C4-2B (cell line): Measurements from ENCODE around the gene GGTA1.

Experiments
- H3K27ac ChIP-seq: fragments of 450-650 bp; 2 replicates; pipeline ENCODE4 v1.5.1; 2017
- ZFX ChIP-seq: fragments of 450-650 bp; IDR thresholded peaks from 2 replicates; pipeline ENCODE4 v1.6.1; 2017
- TF ChIP-seq, protein P1 (sequence below): fragments of 450-650 bp; conservative IDR thresholded peaks from 2 replicates; pipeline ENCODE4 v1.5.1; 2017; ENCODE audit warnings: mild to moderate bottlenecking

Gene GGTA1

DNA sequence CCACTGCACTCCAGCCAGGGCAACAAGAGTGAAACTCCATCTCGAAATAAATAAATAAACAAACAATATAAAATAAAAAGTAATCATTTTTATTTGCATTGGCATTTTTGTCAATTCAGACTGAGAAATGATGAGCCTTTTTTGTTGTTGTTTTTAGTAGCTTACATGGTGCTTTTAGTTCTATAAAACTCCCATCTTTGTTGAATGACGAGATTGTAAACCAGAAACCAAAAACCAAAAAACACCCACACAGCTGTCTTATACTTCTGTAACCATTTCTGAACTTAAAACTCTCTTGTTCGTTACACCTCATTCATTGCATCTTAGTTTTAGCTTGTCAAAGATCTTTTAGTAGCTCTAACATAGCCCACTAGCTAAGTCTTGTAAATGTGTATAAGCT, 44.7 kb downstream of the GGTA1 start:
- no peak overlapping the region for H3K27ac ChIP-seq
- no peak for TF ChIP-seq ZFX
- TF ChIP-seq, protein P1, sequence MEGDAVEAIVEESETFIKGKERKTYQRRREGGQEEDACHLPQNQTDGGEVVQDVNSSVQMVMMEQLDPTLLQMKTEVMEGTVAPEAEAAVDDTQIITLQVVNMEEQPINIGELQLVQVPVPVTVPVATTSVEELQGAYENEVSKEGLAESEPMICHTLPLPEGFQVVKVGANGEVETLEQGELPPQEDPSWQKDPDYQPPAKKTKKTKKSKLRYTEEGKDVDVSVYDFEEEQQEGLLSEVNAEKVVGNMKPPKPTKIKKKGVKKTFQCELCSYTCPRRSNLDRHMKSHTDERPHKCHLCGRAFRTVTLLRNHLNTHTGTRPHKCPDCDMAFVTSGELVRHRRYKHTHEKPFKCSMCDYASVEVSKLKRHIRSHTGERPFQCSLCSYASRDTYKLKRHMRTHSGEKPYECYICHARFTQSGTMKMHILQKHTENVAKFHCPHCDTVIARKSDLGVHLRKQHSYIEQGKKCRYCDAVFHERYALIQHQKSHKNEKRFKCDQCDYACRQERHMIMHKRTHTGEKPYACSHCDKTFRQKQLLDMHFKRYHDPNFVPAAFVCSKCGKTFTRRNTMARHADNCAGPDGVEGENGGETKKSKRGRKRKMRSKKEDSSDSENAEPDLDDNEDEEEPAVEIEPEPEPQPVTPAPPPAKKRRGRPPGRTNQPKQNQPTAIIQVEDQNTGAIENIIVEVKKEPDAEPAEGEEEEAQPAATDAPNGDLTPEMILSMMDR: no peak

- TF ChIP-seq ZFX: no peak
- TF ChIP-seq, protein P1: no peak
- H3K27ac ChIP-seq: no peak overlapping the region
Measured at GRCh38 chr9:121453232-121453892, 46.3 kb downstream of the GGTA1 start.

DNA sequence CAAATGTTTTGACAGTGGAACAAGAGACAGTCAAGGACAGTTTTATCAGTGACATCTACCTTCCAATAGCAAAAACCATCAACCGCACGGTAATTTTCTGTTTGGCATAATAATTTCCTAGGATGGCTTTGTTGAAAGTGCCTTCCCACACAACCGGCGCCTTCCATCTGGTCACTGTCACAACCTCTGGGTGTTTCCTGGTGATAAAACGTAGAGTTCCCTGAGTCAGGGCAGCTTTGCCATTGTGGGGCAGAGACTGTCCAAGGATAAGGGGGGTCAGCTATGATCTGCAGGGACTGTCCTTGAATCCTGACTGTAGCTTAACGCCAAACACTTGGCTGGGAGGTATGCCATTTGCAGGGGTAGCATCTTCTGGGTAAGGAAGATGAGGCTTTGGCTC, 47.6 kb downstream of the GGTA1 start:
- no peak overlapping the region for H3K27ac ChIP-seq
- TF ChIP-seq, protein P1: no peak
- TF ChIP-seq ZFX: no peak

DNA sequence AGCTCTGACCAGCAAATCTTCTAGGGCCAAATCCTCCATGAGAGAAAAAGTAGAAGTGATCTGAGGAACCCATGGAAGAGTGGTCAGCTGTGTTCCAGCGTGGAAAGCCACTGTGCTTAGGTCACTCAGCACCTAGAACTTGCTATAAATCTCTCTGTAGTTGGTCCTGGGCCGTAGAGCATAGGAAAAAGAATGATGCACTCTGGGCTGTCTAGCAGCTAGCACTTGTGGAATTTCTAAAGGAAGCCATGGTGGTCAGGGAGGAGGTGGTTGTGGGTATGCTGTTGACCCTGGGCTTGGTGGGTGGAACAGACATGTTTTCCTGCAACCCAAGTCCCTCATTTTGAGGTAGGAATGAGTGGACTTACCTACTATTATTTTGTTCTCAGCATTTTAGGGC, 48.1 kb downstream of the GGTA1 start:
- H3K27ac ChIP-seq: no peak overlapping the region
- TF ChIP-seq, protein P1: no peak
- TF ChIP-seq ZFX: no peak

GRCh38 chr9:121450241-121450640, 49.4 kb downstream of the GGTA1 start:
- TF ChIP-seq ZFX: no peak
- TF ChIP-seq, protein P1: no peak
- no peak overlapping the region for H3K27ac ChIP-seq

- TF ChIP-seq ZFX: no peak
- TF ChIP-seq, protein P1: no peak
Measured at GRCh38 chr9:121449786-121450185, 49.9 kb downstream of the GGTA1 start.

DNA sequence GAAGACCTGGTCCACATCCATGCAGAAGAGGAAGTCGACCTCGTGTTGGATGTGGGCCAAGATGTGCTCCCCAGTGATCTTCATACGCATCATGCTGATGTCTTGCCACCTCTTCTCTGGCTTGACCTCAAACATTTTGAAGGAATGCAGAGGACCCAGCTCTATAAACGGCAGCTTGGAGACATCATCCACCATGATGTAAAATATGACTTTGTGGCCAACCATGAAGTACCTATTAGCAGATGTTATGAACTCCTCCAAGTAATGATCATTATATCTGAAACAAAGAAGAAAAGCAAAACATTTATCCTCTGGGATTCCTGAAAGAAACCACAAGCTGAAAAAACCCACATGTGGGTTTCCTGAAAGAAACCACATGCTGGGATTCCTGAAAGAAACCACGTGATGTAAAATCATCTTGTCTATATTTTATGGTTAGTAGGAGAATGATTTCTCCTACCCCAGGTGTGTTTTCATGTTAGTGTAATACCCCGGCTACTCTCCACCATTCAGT, 52.3 kb downstream of the GGTA1 start:
- TF ChIP-seq ZFX: no peak
- TF ChIP-seq, protein P1: no peak
- H3K27ac ChIP-seq: no peak overlapping the region

More at GRCh38 chr9:121449786-121450185, 49.9 kb downstream of the GGTA1 start:
- H3K27ac ChIP-seq: no peak overlapping the region
